Panc1 (cell line): ENCODE data around the gene CA10.

Experiments used
- POLR2AphosphoS5 ChIP-seq: IDR thresholded peaks from 2 replicates; pipeline ENCODE4 v1.6.1; 2012; ENCODE audit warnings: mild to moderate bottlenecking, low read depth, low read length, moderate library complexity
- TF ChIP-seq, protein P1 (sequence below), 2 experiments: IDR thresholded peaks; 2 replicates each; pipeline ENCODE4 v1.6.1; 2011 to 2012; ENCODE audit warnings: low read depth in 2 of 2, control low read depth in 1 of 2, low read length in 1 of 2, mild to moderate bottlenecking in 1 of 2, moderate library complexity in 1 of 2; ENCODE audit not compliant: insufficient read depth in 1 of 2
- TF ChIP-seq, protein P2 (sequence below): fragments of 450-650 bp; IDR thresholded peaks from 2 replicates; pipeline ENCODE4 v1.5.1; 2017; ENCODE audit warnings: mild to moderate bottlenecking

DNA sequence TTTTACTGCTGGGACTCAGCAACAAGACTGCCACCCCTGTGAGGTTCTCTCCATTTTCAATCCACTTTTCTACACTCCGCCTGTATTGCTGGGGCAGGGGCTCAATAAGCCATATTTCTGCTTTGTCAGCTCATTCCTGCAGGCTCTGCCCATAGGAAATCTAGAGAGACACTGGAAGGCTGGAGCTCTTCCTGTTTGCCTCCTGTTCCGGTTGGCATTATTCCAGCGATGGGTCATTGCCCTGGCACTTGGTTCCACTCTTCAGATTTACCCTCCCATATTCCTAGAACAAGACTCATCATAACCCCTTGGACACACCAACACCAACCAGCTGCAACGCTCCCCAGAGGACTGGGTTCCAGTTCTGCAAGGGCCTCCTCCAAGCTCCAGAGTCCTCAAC is 210.4 kb downstream of the CA10 start:
- TF ChIP-seq, protein P1, sequence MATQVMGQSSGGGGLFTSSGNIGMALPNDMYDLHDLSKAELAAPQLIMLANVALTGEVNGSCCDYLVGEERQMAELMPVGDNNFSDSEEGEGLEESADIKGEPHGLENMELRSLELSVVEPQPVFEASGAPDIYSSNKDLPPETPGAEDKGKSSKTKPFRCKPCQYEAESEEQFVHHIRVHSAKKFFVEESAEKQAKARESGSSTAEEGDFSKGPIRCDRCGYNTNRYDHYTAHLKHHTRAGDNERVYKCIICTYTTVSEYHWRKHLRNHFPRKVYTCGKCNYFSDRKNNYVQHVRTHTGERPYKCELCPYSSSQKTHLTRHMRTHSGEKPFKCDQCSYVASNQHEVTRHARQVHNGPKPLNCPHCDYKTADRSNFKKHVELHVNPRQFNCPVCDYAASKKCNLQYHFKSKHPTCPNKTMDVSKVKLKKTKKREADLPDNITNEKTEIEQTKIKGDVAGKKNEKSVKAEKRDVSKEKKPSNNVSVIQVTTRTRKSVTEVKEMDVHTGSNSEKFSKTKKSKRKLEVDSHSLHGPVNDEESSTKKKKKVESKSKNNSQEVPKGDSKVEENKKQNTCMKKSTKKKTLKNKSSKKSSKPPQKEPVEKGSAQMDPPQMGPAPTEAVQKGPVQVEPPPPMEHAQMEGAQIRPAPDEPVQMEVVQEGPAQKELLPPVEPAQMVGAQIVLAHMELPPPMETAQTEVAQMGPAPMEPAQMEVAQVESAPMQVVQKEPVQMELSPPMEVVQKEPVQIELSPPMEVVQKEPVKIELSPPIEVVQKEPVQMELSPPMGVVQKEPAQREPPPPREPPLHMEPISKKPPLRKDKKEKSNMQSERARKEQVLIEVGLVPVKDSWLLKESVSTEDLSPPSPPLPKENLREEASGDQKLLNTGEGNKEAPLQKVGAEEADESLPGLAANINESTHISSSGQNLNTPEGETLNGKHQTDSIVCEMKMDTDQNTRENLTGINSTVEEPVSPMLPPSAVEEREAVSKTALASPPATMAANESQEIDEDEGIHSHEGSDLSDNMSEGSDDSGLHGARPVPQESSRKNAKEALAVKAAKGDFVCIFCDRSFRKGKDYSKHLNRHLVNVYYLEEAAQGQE (IDR thresholded peaks at IDR 0.05; ENCODE audit: insufficient read depth in 1 of 2, low read depth in 2 of 2, low read length in 1 of 2), result no peak
- TF ChIP-seq, protein P2, sequence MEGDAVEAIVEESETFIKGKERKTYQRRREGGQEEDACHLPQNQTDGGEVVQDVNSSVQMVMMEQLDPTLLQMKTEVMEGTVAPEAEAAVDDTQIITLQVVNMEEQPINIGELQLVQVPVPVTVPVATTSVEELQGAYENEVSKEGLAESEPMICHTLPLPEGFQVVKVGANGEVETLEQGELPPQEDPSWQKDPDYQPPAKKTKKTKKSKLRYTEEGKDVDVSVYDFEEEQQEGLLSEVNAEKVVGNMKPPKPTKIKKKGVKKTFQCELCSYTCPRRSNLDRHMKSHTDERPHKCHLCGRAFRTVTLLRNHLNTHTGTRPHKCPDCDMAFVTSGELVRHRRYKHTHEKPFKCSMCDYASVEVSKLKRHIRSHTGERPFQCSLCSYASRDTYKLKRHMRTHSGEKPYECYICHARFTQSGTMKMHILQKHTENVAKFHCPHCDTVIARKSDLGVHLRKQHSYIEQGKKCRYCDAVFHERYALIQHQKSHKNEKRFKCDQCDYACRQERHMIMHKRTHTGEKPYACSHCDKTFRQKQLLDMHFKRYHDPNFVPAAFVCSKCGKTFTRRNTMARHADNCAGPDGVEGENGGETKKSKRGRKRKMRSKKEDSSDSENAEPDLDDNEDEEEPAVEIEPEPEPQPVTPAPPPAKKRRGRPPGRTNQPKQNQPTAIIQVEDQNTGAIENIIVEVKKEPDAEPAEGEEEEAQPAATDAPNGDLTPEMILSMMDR, result no peak
- TF ChIP-seq POLR2AphosphoS5, result no peak
